KG1 (cell line): Measurements from ENCODE around the gene SAV1.
"Not testable (repeated sequence)": the region's sequence is repeated elsewhere in the genome, so short reads cannot be mapped to it uniquely, and the experiment has no call there.

ENCODE experiments used
- DNase-seq: peaks from one replicate; lab custom pipeline; 2025; lab: John Stamatoyannopoulos, UW

Gene SAV1

GRCh38 chr14:50665300-50665699 is 2.8 kb downstream of the SAV1 start:
- not testable (repeated sequence) for DNase-seq

GRCh38 chr14:50664579-50664978 is 3.5 kb downstream of the SAV1 start:
- DNase-seq, result not testable (repeated sequence)

- no peak for DNase-seq
Measured at GRCh38 chr14:50659327-50659974, 8.7 kb downstream of the SAV1 start.

- no peak for DNase-seq
Measured at GRCh38 chr14:50658203-50658602, 9.9 kb downstream of the SAV1 start.

GRCh38 chr14:50657753-50658152 is 10.4 kb downstream of the SAV1 start:
- no peak for DNase-seq

GRCh38 chr14:50656776-50657175 is 11.3 kb downstream of the SAV1 start:
- no peak for DNase-seq

GRCh38 chr14:50649691-50650090 is 18.4 kb downstream of the SAV1 start:
- no peak for DNase-seq

GRCh38 chr14:50647753-50648152 is 20.4 kb downstream of the SAV1 start:
- no peak for DNase-seq

GRCh38 chr14:50647282-50647681 is 20.8 kb downstream of the SAV1 start:
- no peak for DNase-seq

- no peak for DNase-seq
Measured at GRCh38 chr14:50635141-50635540, 33.0 kb downstream of the SAV1 start.

GRCh38 chr14:50633954-50634353 is 34.2 kb downstream of the SAV1 start:
- DNase-seq, result no peak

GRCh38 chr14:50631408-50631821 is 36.7 kb downstream of the SAV1 start:
- DNase-seq, result no peak

GRCh38 chr14:50624947-50625346 is 43.2 kb downstream of the SAV1 start:
- DNase-seq, result not testable (repeated sequence)

- DNase-seq, result no peak
Measured at GRCh38 chr14:50624447-50624846, 43.7 kb downstream of the SAV1 start.

- no peak for DNase-seq
Measured at GRCh38 chr14:50622978-50623377, 45.1 kb downstream of the SAV1 start.

GRCh38 chr14:50620341-50620740 is 47.8 kb downstream of the SAV1 start:
- no peak for DNase-seq

- DNase-seq, result no peak
Measured at GRCh38 chr14:50619569-50620141, 48.5 kb downstream of the SAV1 start.

- DNase-seq, result no peak
Measured at GRCh38 chr14:50616275-50616674, 51.8 kb downstream of the SAV1 start.

- no peak for DNase-seq
Measured at GRCh38 chr14:50615552-50615951, 52.6 kb downstream of the SAV1 start.

- DNase-seq, result no peak
Measured at GRCh38 chr14:50615056-50615455, 53.0 kb downstream of the SAV1 start.

- DNase-seq, result no peak
Measured at GRCh38 chr14:50612806-50613205, 55.3 kb downstream of the SAV1 start.

- no peak for DNase-seq
Measured at GRCh38 chr14:50610465-50610864, 57.6 kb downstream of the SAV1 start.

GRCh38 chr14:50608302-50608851 is 59.7 kb downstream of the SAV1 start:
- DNase-seq, result no peak

- DNase-seq, result no peak
Measured at GRCh38 chr14:50607761-50608160, 60.3 kb downstream of the SAV1 start.
